Hippocampal formation (tissue), 2 donors: ENCODE results near the gene ADAMTS12.
"Not testable (repeated sequence)": the region's sequence is repeated elsewhere in the genome, so short reads cannot be mapped to it uniquely, and the experiment has no call there.

Source experiments
- DNase-seq, 2 donors: peaks; one replicate each; lab custom pipeline; 2025; lab: John Stamatoyannopoulos, UW

The ADAMTS12 gene

DNA sequence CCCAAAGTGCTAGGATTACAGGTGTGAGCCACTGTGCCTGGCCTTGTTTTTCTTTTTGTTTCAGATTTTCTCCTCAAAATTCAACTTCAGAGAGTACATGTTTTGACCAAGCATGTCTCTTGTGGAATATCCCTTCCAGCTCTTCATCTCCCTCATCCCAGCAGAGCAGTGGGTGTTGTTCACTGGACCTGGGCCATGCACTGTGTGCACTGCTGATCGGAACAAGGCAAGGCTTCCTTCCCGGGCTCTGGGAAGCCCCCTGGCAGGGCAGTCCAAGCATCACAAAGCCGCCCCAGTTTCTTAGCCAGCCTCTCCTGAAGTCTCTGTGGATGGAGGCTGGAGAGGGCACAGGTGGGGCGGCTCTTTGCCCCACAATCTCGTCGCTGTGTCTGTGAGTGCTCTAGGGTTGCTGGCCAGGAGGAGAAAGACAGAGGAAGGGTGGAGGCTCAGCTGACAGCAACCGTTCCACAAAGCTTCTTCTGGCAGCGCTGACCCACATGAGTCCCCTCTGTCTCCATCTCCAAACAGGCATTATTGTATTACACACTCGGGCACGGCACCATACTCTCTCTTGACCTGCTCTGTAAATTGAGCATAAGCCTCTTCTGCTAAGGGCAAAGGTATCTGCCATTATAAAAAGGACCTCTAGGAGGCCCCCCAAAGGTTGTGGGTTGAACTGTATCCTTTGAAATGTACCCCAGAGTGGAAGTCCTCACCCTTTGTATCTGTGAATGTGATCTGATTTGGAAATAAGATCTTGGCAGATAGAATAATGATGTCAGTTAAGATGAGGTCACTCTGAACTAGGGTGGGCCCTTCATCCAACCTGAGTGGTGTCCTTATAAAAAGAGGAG, 361.4 kb downstream of the ADAMTS12 start:
- no peak for DNase-seq

- no peak for DNase-seq
Observed at GRCh38 chr5:33527696-33528095, 364.1 kb downstream of the ADAMTS12 start.

- DNase-seq: no peak
Observed at GRCh38 chr5:33526755-33527154, 365.0 kb downstream of the ADAMTS12 start.

DNA sequence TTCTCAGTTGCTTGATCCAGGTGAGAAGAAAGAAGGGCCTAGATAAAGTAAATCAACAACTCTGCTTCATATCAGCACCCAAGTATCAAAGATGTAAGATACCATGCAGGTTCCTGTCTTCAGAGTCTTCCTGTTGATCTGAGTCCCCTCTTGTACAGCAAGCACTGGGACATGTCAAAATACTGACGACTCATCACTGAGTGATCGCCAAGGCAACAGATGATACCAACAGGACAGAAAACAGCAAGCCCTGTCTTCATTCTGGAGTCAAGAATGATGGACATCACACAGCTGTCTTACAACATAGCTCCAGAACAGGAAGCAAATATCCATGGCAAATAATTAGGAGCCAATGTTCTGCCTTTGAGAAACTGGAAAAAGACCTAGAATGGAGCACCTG, 367.3 kb downstream of the ADAMTS12 start:
- no peak for DNase-seq

DNA sequence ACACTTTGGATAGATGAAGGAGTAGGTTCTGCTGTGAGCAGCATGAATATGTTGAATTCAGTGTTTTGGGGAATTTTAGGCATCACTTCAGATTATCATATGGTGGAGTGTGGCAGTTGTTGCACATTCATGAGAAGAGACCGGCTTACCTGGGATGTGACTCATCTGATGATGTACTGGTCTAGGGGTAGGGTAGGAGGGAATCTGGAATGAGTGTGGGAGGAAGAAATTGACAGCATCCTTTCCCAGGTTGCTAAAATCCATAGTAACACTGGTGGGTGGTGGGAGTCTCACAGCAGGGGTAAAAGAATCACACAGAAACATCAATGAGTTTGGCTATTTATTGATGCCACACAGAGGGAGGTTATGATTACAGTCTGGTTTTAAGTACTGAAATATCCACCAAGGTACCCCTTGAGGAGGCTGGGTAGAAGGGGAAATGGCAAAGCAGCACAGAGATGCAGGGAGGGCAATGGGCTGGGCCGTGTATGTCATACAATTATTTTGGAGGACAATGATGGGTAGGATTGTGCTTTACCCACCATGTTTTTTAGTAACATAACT, 368.5 kb downstream of the ADAMTS12 start:
- no peak for DNase-seq

DNA sequence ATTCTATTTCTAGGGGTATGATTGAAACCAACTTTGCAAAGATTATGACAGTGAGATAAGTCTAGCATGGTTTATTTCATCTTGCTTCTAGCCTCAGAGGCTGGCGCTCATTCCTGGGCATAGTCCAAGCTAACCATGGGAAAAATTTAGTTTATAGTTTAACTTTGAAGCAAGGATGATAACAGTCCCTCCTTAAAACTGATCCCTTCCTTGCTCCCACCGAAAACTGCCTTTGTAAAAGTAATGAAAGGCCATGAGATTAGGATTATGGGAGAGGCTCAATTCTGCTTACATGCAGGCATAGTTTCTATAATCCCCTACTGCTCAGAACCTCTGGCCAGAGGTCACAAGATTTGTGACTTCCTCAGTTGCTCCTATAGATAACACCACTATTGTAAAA, 375.4 kb downstream of the ADAMTS12 start:
- DNase-seq: no peak

GRCh38 chr5:33515366-33515765, 376.4 kb downstream of the ADAMTS12 start:
- not testable (repeated sequence) for DNase-seq

DNA sequence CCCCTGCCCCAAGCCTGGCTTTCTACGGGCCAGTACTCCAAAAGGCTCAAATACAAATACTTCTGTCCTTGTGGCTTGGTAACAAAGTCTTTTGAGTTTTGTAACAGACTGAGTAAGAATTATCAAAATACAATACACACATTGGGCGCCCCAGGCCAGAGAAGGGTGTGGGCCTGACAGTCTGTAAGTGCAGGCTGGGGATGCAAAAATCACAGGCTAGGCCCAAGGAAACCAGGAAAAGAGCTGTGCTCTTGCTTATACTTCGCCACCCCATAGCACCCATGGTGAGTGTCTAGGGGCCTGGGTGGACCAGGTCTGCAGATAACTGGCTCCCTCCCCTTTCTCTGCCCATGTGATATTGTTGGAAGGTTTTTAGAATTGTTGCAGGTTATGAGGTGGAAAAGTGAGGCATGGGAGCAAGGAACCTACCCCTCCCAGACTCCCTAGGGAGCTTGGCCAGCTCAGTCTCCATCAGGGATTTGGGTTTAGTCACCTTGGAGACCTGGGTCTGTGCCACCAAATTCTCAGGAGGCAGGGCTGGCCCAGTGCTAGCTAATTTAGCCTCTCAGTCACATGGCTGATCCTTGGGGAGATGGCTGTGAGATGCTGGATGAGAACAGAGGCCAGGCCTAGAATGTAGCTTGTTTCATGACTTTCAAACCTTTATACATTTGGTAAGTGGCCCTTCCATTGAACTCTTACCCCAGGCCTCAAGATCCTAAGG, 378.2 kb downstream of the ADAMTS12 start:
- no peak for DNase-seq

DNA sequence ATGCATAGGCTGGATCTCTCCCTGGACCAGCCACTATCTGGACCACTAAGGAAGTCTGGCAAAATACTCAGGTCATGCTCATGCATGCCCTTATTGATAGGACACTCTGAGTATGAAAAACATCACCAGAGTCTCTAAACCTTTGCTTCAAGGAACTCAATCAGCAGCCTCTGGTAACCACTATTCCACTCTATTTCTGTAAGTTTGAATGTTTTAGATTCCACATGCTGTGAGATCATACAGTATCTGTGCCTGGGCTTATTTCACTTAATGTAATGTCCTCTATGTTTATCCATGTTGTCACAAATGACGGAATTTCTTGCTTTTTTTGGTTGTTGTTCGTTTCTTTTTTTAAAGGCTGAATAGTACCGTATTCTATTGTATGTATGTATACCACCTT, 382.8 kb downstream of the ADAMTS12 start:
- DNase-seq: no peak

DNA sequence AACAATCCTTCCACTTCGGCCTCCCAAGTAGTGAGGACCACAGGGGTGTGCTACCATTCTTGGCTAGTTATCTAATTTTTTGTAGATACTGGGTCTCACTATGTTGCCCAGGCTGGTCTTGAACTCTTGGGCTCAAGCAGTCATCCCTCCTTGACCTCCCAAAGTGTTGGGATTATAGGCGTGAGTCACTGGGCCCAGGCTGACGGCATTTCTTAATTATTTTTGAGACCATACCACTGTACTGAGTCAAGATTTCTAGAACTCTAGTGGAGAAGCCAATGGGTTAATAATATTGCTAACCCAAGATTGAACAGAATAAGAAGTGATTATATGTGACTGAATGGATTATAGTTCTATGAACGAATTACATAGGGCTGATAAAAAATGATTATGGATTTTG, 384.4 kb downstream of the ADAMTS12 start:
- DNase-seq: no peak

GRCh38 chr5:33504570-33504969, 387.2 kb downstream of the ADAMTS12 start:
- no peak for DNase-seq

- DNase-seq: no peak
Observed at GRCh38 chr5:33501899-33502298, 389.9 kb downstream of the ADAMTS12 start.

DNA sequence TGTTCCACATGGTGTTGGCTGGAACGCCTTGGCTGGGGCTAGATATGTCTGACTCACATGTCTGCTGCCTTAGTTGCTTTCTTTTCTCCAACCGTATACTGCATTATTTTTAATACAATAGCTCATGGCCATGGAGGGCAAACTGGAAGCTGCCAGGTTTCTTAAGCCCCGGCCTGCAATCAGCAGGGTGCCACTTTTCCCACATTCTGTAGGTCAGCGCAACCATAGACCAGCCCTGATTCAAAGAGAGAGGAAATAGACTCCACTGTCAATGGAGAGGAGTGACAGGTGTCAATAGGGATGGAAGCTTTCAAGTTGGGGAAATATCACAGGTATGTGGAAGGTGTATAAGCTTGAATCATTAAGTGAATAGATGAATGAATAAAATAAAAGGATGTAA, 390.5 kb downstream of the ADAMTS12 start:
- no peak for DNase-seq

GRCh38 chr5:33494466-33494865, 397.3 kb downstream of the ADAMTS12 start:
- DNase-seq: no peak

DNA sequence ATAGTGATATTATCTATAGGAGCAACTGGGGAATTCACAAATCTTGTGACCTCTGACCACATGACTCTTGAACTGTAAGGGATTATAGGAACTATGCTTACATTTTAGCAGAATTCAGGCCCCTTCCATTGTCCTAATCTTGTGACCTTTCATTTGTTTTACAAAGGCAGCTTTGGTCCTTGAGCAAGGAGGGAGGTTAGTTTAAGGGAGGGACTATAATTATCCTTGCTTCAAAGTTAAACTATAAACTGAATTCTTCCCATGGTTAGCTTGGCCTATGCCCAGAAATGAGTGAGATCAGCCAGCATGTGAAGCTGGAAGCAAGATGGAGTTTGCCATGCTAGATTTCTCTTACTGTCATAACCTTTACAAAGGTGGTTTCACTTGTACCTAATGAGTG, 399.8 kb downstream of the ADAMTS12 start:
- DNase-seq: no peak

GRCh38 chr5:33490071-33490665, 401.6 kb downstream of the ADAMTS12 start:
- DNase-seq: no peak

GRCh38 chr5:33489481-33490067, 402.2 kb downstream of the ADAMTS12 start:
- no peak for DNase-seq

- no peak for DNase-seq
Observed at GRCh38 chr5:33488558-33489355, 403.0 kb downstream of the ADAMTS12 start.

DNA sequence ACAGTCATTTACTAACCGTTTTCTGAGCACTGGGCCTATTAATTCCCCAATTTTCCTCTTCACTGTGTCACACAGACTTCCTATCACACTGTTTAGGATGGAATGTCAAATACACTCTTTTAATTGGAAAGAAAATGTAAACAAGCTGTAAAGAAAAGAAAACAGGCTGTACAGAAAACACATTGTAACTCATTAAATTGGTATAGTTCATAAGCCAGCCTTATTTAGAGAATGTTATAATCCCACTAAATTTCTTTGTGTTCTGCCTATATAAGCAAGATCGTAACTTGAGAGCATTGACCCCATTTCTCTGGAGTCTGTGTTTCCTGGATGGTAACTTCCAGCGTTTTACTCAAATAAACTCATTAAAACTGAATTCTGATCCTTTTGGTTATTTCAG, 404.6 kb downstream of the ADAMTS12 start:
- no peak for DNase-seq

GRCh38 chr5:33482335-33482734, 409.5 kb downstream of the ADAMTS12 start:
- no peak for DNase-seq

DNA sequence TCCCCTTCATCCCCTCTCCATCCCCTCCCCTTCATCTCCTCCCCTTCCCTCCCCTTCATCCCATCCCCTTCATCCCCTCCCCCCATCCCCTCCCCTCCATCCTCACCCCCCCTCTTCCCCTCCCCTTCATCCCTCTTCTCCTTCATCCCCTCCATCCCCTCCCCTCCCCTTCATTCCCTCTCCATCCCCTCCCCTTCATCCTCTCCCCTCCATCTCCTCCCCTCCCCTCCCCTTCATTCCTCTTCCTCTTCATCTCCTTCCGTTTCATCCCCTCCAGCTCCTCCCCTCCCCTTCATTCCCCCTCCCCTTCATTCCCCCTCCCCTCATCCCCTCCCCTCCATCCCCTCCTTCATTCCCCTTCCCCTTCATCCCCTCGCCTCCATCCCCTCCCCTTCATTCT, 410.9 kb downstream of the ADAMTS12 start:
- DNase-seq: no peak
